HG02798 (cell line): ENCODE data around the gene ANK2.

ENCODE experiments used
- ATAC-seq: cut with Tn5 transposase; IDR thresholded peaks from one replicate; pipeline ENCODE4 v1.9.1; 2021; ENCODE audit warnings: mild to moderate bottlenecking; ENCODE audit not compliant: unreplicated experiment, poor library complexity

Gene ANK2

DNA sequence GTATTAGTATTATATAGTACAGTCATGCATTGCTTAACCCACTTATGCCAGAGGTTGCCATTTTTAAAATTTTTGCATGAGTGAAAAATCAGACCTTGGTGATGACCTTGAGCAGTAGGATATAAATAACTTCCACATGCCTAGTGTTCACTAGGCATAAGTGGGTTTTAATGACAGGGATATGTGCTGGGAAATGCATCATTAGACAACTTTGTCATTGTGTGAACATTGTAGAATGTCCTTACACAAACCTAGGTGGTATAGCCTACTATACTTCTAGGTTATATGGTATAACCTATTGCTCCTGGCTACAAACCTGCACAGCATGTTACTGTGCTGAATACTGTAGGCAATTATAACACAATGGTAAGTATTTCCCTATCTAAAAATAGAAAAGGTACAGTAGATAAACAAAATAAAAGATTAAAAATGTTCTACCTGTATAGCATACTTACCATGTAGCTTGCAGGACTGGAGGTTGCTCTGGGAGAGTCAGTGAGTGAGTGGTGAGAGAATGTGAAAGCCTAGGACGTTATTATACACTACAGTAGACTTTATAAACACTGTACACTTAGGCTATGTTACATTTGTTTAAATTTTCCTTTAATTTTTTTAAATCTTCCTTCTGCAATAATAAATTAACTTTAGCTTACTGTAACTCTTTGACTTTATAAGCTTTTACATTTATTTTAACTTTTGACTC, 326.7 kb downstream of the ANK2 start:
- ATAC-seq: no peak

DNA sequence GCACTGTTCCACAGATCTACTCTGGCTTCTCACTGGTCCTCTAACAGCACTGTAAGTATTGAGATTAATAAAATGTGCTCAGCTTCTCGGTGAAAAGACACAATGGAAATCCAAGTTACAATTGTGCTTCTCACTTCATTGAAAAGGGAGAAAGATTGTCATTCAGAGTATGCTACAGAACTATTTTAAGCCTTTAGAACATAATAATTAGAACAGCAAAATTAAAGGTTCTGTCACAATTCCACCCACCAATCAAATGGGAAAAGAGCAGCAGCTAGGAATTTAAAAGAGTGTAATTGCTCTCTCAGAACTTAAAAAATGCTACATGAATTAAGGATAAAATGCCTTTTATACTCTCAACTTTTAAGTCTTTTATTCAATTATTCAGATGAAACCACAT, 329.4 kb downstream of the ANK2 start:
- no peak for ATAC-seq

DNA sequence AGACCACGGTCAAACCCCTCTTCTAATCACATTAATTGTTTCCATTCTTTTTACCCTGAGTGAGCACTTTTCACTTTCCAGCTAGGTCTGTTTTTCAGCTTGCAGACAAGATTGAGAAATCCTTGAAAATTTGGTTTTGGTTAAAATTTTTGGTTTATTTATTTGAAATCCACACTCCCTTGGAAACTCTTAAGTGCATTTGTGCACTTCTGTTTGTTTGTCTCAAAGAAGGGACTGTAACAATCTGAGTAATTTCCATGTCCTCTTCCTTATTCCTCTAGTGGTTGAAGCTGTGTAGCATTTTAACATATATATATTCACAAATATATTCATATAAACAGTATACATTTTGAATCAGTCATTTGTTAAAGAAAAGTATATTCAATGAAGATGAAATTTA, 333.3 kb downstream of the ANK2 start:
- ATAC-seq: no peak

DNA sequence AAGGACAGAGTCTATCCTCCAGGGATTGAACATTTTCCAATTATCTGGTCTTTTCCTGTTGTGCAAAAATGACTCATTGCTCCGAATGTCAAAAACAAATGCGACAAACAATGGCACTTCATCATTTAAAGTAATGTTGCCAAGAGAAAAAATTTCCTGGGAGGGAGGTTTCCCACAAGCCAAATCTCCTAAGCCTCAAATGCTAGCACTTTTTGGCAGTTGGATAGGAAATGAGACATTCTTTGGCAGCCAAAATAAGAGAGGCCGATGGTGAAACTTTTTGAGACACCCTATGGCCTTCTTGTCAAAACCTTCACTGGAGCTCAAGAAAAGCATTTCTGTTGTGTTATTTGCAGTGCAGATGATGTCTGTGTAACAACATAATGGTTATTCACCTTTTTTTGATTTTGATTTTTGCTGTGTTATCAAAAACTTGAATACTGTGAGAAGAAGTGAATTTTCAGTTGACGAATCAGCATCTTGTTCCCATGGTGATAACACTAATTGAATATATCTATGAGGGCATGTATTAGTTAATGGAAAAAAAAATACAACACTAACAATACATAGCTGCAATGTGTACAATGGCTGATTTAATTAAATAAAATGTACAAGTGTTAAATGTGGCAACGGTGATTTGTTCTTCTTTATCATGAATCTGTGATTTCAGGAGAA, 333.8 kb downstream of the ANK2 start:
- ATAC-seq: no peak

DNA sequence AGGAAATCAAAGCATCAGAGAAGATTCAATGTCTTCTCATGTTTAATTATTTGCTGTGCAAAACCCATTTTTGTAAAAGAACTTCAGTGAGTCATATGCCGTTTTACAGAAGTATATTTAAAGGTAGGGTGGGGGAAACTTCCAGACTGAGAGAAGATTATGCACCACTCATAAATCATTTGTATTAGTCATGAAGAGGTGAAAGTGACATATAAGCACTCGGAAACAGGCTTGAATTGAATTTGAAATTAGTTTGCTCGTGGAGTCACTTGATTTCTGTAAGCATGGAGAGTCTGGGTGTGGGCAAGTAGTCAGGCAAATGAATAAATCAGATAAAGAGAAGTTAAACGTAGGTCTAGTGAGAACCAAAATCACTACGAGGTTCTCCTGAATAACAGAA, 335.1 kb downstream of the ANK2 start:
- no peak for ATAC-seq

DNA sequence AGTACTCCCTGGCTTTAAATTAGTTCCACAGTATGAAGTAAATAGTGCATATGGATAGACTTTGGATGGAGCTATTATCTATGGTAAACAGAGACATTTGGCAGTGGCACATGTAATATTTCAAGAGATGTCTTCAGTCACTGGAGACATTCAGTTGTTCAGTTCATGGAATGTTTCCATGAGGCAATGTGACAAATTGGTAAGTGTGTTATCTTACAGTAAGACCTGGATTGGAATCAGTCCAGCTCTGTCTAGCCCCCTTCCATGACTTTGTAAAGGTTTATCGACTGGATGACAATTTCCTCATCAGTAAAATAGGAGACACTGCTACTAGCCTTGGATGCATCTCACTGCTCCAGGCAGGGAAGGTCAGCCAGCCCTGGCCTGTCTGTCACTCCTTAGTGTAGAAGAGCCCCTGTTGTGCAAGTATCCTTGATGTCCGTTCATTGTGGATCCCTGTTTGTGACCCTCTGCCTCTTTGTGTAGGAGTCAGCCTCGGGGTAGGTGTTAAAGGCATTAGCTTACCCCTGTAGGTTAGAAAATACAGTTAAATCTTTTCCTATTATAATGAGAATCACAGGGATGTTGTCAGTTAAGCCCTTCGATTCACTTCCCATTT, 335.9 kb downstream of the ANK2 start:
- ATAC-seq: no peak

DNA sequence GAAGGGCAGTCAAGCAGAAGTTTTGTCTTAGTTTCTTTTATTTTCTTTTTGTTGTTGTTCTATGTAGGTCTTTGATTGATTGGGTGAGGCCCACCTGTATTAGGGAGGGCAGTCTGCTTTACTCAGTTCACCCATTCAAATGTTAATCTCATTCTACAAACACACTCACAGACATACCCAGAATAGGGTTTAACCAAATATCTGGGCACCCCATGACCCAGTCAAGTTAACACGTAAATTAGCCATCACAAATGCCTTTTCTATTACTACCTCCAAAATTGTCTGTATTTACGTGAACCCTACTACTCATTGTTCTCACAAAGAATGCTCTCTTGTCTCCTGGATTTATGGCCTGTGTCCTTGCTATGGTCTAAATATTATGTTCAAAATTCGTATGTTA, 339.7 kb downstream of the ANK2 start:
- ATAC-seq: no peak

DNA sequence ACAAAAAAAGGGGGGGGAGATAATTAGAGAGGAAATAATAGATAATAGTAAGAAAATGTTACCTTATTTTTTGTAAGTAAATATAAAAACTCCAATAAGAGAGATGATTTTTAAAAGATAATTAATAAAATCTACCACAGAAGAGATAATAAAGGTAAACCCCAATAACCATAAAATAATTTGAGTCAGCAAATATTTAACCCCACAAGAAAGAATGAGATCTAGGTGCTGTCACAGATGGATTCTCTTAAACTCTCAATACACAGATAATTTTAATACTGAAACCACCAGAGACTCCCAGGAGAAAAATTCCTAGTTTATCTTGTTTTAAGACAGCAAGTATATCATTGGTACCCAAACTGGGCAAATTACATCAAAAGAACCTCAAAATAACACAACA, 341.4 kb downstream of the ANK2 start:
- ATAC-seq: no peak

DNA sequence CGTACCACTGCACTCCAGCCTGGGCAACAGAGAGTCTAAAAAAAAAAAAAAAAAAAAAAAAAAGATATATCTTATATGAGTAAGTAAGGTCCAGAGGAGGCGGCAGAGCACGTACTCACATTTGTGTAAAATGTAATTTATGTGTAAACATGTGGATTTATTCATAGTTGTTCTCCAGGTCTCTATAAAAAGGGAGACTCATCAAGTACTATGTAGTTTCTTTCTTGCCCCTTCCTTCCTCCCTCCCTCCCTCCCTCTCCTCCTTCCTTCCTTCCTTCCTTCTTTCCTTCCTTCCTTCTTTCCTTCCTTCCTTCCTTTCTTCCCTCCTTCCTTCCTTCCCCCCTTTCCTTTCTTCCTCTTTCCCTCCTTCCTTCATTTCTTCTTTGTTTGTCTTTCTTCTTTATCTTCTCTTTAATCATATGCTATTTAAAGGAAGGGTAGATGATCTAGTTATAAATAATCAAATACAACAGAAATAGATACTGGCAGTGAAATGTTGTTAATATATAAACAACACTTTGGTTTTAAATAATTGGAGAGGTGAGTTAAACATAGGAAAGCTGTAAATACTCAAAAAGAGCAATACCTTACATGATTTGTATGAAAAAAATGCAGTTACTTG, 344.8 kb downstream of the ANK2 start:
- ATAC-seq: no peak

DNA sequence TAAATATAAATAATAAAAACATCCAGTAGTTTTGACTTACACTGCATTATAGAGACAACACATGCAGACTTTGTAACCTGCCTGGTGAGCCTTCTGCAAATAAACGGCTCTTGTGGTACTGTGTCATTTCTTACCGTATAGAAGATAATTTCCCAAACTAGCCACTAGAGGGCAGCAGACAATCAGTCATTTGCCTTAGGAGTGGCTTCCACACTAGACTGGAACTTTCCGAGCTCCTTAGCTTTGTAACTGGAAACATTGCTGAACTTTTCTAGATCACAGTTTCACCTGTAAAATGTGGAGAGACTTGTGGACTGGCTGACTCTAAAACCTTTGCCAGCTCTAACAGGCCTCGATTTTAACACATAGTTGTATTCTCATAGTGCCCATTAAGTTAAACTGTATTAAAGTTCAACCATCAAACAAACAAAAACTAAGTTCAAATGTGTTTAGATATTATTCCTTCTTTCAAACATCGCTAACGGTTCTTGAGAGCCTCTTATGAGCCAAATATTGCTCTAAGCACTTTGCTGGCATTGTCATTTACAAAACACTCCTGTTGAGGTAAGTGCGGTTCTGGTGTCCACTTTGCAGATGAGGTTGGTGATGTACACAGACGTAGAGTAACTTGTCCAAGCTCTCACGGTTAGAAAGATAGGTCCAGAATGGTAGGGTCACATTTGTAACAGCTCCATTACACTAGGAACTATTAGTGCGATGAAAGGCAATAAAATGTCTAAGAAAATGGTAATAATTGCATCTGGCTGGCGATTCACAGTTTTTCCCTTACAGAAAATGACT, 345.5 kb downstream of the ANK2 start:
- ATAC-seq: peak; percentile 95

DNA sequence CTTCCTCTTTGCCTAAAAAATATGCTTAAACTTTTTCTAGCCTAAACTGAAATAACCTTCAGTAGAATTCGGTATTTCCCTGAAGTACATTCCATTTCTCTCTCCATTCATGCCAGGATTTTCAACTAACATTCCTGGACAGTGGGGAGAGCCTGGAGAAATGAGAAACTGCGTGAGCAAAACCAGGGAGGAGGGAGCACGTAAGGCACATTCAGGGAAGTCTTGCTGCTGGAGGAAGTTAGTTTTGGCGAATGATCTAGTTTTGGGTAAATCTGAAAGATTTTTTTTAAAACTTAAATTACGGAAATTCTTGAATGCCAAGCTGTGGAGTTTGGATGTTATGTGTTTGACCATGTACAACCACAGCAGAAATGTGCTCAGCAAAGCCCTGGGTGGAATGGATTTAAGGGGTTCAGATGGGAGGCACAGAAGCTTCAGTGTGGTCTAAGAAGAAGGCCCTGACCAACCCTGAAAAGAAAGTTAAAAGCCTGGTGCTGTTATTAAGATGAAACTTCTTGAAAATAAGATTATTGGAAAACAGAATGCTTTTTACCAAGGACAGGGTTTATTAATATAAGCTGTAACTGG, 347.8 kb downstream of the ANK2 start:
- ATAC-seq: no peak

DNA sequence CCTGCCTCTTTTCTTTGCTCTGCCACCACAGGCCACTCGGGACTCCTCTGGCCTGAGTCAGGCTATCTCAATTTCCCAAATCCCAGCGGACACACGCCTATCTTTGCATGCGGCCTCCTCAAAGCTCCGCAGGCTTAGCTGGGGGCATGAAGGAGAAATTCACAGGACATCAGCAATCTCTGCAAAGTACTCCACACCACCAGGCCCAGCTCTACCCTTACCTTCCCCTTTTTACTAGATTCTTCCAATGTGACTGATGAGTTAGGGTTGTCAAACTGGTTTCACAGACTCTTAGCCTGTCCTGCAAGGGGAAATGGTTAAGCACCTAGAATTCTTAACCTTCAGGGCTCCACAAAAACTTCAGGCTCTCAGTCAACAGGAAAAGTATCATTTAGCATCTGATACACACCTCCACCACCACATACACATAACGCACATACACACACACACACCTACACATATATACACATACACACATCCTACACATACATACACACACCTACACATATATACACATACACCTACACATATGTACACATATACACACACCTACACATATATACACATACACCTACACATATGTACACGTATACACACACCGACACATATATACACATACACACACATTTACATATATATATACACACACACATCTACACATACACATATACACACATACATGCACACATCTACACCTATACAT, 349.1 kb downstream of the ANK2 start:
- no peak for ATAC-seq

DNA sequence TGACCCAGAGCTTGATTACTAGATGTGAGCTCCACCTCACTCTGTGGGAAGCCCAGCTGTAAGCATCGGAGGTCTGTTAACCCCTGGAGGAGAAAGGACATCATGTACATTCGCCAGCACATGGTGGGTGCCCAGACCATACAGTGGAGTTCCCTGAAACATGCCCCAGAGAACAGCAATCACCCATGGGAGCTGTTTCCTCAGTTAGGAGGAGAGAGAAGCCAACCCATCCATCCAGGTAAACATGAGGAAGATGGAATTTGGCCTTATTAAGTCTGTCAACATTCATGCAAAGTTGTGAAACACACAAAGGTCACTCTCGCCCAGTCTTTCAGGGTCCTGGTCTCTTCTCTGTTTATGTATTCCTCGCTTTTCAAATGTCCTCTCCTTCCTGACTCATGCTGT, 354.7 kb downstream of the ANK2 start:
- ATAC-seq: no peak

DNA sequence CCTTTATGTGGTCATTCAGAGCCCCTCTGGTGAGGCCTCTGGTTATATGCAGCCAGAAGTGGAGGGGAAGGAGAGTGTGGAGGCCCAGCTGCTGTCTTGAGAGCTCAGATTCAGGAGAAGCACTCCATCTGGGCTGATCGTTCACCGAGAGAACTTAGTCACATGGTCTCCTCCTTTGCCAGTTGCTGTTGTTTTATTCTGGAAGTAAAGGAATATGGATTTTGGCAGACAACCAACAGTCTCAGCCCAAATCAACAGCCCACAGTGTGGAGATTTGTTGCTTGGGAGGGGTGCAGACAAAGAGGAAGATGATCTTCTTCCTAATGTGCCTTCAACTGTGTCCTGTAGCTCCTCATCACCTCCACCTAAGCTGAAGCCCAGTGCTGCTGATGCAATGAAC, 355.4 kb downstream of the ANK2 start:
- ATAC-seq: no peak

DNA sequence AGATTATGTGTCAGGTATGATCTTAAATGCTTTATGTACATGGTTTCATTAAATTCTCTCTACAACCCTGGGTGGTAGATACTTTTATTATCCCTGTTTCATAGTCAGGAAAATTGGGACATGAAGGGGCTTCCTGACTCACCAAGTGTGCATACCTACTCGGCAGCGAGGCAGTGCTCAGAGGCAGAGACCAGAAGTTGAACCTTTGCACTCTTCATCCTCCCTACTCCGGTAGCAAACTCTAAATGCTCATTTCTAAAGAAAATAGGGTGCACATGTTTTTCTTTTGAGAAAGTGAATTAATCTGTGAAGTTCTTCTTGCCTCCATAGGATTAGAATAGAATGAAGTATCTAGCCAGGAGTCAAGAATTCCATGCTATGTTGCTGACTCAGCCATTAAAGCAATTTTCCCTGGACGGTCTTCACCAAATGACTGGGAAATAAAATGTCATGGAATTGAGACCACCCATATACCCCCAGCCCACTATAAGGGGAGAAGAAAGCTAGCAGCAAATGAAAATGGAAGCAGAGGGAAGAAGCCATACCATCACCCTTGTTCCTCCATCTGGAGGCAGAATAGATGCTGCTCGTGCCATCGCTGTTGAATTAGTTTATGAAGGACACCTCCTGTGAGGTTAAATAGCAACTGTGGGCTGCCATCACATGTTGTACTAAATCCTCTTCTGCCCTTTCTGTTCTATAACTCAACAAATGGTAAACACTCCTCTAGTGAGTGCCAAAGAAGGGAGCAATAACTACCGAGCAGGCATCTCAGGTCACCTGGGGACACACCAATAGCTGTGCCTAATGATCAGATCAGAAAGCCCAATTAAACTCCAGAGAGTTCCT, 356.6 kb downstream of the ANK2 start:
- no peak for ATAC-seq

DNA sequence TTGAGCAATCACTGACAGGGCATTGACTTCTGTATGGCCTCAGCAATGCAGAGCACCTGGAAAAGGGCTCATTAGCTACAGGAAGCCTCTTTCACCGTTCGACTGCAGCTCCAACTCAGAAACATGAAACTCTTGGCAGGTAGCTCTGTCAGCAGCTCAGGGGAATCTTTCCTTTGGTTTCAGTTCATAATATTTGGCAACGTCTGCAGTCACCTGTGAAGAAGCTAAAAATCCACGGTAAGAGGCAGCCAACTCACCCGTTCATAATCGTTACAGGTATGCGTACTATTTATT, 357.2 kb downstream of the ANK2 start:
- ATAC-seq: no peak

DNA sequence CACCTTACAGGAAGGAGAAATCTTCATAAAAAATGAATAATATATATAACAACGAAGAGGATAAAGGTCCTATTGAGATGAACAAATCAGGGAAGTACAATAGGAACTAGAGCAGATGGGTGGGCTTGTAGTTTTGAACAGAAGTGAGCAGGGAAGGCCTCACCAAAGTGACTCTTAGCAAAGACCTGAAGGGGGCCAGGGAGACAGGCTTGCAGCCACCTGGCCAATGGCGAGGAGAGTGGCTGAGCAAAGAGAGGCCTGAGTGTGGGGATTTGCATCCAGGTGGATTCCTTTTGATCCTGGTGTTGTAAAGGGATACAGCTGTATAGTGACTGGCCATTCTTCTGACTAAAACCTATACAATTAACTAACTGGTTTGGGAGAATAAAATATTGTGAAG, 358.0 kb downstream of the ANK2 start:
- no peak for ATAC-seq

DNA sequence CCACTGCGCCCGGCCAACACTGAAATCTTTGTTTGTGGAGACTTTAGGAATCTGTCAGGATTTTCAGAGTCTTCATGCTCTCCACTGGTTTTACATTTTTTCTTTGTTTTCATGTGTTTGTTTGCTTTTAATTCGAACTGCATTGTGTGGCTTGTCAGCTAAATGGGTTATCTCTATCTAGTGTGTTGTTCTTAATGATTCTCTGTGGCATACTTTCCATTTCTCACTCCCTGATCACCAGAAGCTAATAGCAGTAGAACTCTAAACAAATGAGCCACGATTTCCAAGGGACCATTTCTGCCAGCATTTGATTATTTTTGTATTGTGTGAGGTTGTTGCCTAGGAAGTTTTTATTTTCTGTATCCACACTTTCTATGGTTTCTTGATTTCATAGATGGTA, 359.7 kb downstream of the ANK2 start:
- ATAC-seq: no peak

DNA sequence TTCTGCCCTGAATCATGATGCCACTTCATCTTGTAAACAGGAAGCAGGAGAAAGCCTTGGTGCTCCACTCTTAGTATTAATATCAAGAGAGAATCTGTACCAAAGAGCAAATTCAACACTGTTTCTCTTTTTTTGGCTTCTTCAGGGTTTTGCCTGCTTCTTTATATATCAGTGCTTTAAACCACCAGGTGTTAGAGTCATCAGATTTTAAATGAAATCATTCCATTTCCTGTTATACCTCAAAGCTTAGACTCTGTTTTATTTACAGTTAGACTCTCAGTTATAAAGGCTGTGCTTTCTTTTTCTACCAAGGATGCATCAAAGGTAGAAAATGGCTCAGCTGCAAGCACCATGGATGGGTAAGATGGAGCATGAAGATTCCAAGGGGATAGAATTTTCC, 361.2 kb downstream of the ANK2 start:
- ATAC-seq: no peak
